GM23338 (cell line): ENCODE measurements around the gene DTL. TPM values are rescaled to one million over a fixed set of nuclear protein-coding genes. Genes with fewer than 3 reads are reported as not detected.

Experiments
- ATAC-seq: fragments of 200-7000 bp; cut with Tn5 transposase; 3 replicates; pipeline ENCODE4 v1.9.1; 2020
- DNase-seq: peaks from one replicate; pipeline ENCODE4 v3.0.0-alpha.2; 2015; ENCODE audit warnings: low spot score
- H2AFZ ChIP-seq: fragments of 200-600 bp; sonication (generic); 2 replicates; pipeline ENCODE4 v1.8.0; 2016; ENCODE audit warnings: antibody characterized with exemption, mild to moderate bottlenecking, moderate library complexity
- H3F3A ChIP-seq: fragments of 200-600 bp; sonication (generic); replicated peaks from 2 replicates; pipeline ENCODE4 v1.8.0; 2017; ENCODE audit warnings: antibody characterized with exemption, mixed run types, low read depth
- H3K27ac ChIP-seq: fragments of 200-600 bp; sonication (generic); 2 replicates; pipeline ENCODE4 v1.6.1; 2016; ENCODE audit warnings: low read depth
- H3K27me3 ChIP-seq: fragments of 200-600 bp; sonication (generic); 2 replicates; pipeline ENCODE4 v1.8.0; 2016; ENCODE audit warnings: mild to moderate bottlenecking, mixed run types, moderate library complexity; ENCODE audit not compliant: insufficient read depth
- H3K36me3 ChIP-seq: fragments of 200-600 bp; sonication (generic); 2 replicates; pipeline ENCODE4 v1.8.0; 2016; ENCODE audit warnings: mild to moderate bottlenecking; ENCODE audit not compliant: insufficient read depth
- H3K4me1 ChIP-seq: fragments of 200-600 bp; sonication (generic); 2 replicates; pipeline ENCODE4 v1.8.0; 2016; ENCODE audit warnings: mild to moderate bottlenecking, moderate library complexity; ENCODE audit not compliant: insufficient read depth
- H3K4me2 ChIP-seq: fragments of 200-600 bp; sonication (generic); 2 replicates; pipeline ENCODE4 v1.7.1; 2017; ENCODE audit warnings: mixed run types
- H3K4me3 ChIP-seq: fragments of 200-600 bp; sonication (generic); 2 replicates; pipeline ENCODE4 v1.6.1; 2016; ENCODE audit warnings: mixed run types
- H3K79me2 ChIP-seq: fragments of 200-600 bp; sonication (generic); replicated peaks from 2 replicates; pipeline ENCODE4 v1.8.0; 2017; ENCODE audit warnings: mild to moderate bottlenecking; ENCODE audit not compliant: insufficient read depth
- H3K9me2 ChIP-seq: fragments of 200-600 bp; sonication (generic); 2 replicates; pipeline ENCODE4 v1.8.0; 2017; ENCODE audit not compliant: insufficient read depth
- H4K20me1 ChIP-seq: fragments of 200-600 bp; sonication (generic); replicated peaks from 2 replicates; pipeline ENCODE4 v1.8.0; 2017; ENCODE audit warnings: mild to moderate bottlenecking; ENCODE audit not compliant: insufficient read depth
- H3K27ac Mint-ChIP-seq: 2 replicates; pipeline ENCODE4 v1.8.0; 2020; ENCODE audit warnings: inconsistent platforms, mild to moderate bottlenecking, moderate library complexity, mixed read lengths
- H3K27me3 Mint-ChIP-seq: 3 replicates; pipeline ENCODE4 v1.8.0; 2022; ENCODE audit warnings: low read depth, mild to moderate bottlenecking, moderate library complexity, mixed read lengths, inconsistent platforms; ENCODE audit not compliant: insufficient read depth, poor library complexity
- H3K36me3 Mint-ChIP-seq: 3 replicates; pipeline ENCODE4 v1.8.0; 2021; ENCODE audit warnings: low read depth, mild to moderate bottlenecking, inconsistent platforms, moderate library complexity, mixed read lengths
- H3K4me1 Mint-ChIP-seq: 3 replicates; pipeline ENCODE4 v1.8.0; 2020; ENCODE audit warnings: mild to moderate bottlenecking, inconsistent platforms, mixed read lengths
- H3K4me3 Mint-ChIP-seq: 3 replicates; pipeline ENCODE4 v1.8.0; 2021; ENCODE audit warnings: moderate library complexity, mild to moderate bottlenecking, inconsistent platforms, mixed read lengths
- H3K9me3 Mint-ChIP-seq: 3 replicates; pipeline ENCODE4 v1.8.0; 2020; ENCODE audit warnings: moderate library complexity, mild to moderate bottlenecking, inconsistent platforms, mixed read lengths
- ETS1 ChIP-seq: IDR thresholded peaks from 2 replicates; pipeline ENCODE4 v1.6.1; 2016; ENCODE audit warnings: antibody characterized with exemption
- EZH2 ChIP-seq: fragments of 200-600 bp; sonication (generic); IDR thresholded peaks from one replicate; pipeline ENCODE4 v1.8.0; 2017; ENCODE audit warnings: antibody characterized with exemption, mild to moderate bottlenecking, low read depth; ENCODE audit not compliant: unreplicated experiment
- EZH2phosphoT487 ChIP-seq: fragments of 200-600 bp; sonication (generic); IDR thresholded peaks from one replicate; pipeline ENCODE4 v1.8.1; 2018; ENCODE audit warnings: antibody characterized with exemption; ENCODE audit not compliant: unreplicated experiment
- NANOG ChIP-seq: IDR thresholded peaks from 2 replicates; pipeline ENCODE4 v1.6.1; 2016; ENCODE audit warnings: antibody characterized with exemption, borderline replicate concordance
- REST ChIP-seq: IDR thresholded peaks from one replicate; pipeline ENCODE4 v1.6.1; 2018; ENCODE audit warnings: antibody characterized with exemption; ENCODE audit not compliant: unreplicated experiment
- STAT1 ChIP-seq: IDR thresholded peaks from one replicate; pipeline ENCODE4 v1.6.1; 2016; ENCODE audit warnings: antibody characterized with exemption; ENCODE audit not compliant: unreplicated experiment
- ZNF114 ChIP-seq: fragments of 250-450 bp; sonication (Bioruptor Pico); IDR thresholded peaks from 2 replicates; pipeline ENCODE4 v1.5.0; 2020; ENCODE audit warnings: mild to moderate bottlenecking, moderate library complexity
- ZNF331 ChIP-seq: fragments of 250-450 bp; sonication (Bioruptor Pico); IDR thresholded peaks from 2 replicates; pipeline ENCODE4 v1.5.0; 2020; ENCODE audit warnings: low read depth, mild to moderate bottlenecking, moderate library complexity
- polyA plus RNA-seq: library from polyadenylated mRNA; unstranded; fragments of >200 nt; fragmentation: Nextera tagmentation; extraction: Ambion mirVana; gene quantifications from 2 replicates; pipeline ENCODE4 v1.2.1, GENCODE V29; 2016
- total RNA-seq: library from RNA; depleted of rRNA; stranded (reverse); fragments of >200 nt; shearing (Covaris generic); gene quantifications from 2 replicates; pipeline ENCODE4 v1.2.3, GENCODE V29; 2014
- TF ChIP-seq, protein P1 (sequence below), 2 experiments: fragments of 200-600 bp in 1 of 2; sonication (generic) in 1 of 2; conservative IDR thresholded peaks; 2 replicates each; pipeline versions ENCODE4 v1.5.1 to v1.6.1; 2016 to 2017; ENCODE audit warnings: antibody characterized with exemption in 2 of 2, low read depth in 2 of 2, mild to moderate bottlenecking in 2 of 2, moderate library complexity in 1 of 2

DTL gene
- total and polyA plus RNA-seq, 2 experiments from 2014 or later, result 26.5 to 58.8 TPM

GRCh38 chr1:212034516-212035122, 929 bp upstream of the DTL start:
- Histone ChIP-seq H3K4me3 (peak overlapping the region; percentile 74), H3K4me2 (peak overlapping the region; percentile 83), H2AFZ (no peak overlapping the region), H3K4me1 (peaks cover 22% of the 10 kb centered on the region), H3F3A (no peaks in the 10 kb centered on the region), H3K27me3 (no peaks in the 10 kb centered on the region), H3K36me3 (no peaks in the 10 kb centered on the region), H4K20me1 (peaks cover 27% of the 10 kb centered on the region), H3K9me2 (no peaks in the 10 kb centered on the region), H3K27ac (peak overlapping the region; percentile 21; the same call in 1 of the 2 replicates), H3K79me2 (peaks cover 90% of the 10 kb centered on the region)
- no peak for TF ChIP-seq REST
- no peak for TF ChIP-seq EZH2phosphoT487
- no peak for TF ChIP-seq NANOG
- peaks cover 12% of the 10 kb centered on the region for H3K27me3 Mint-ChIP-seq
- H3K27ac Mint-ChIP-seq, result peak overlapping the region; percentile 100
- no peak for DNase-seq
- H3K36me3 Mint-ChIP-seq, result peaks cover 25% of the 10 kb centered on the region; the same call in 2 of the 3 replicates
- peak overlapping the region; percentile 96 for H3K4me3 Mint-ChIP-seq
- H3K9me3 Mint-ChIP-seq, result no peaks in the 10 kb centered on the region
- ATAC-seq, result peak; percentile 35
- peaks cover 32% of the 10 kb centered on the region; the same call in 2 of the 3 replicates for H3K4me1 Mint-ChIP-seq

GRCh38 chr1:212035835-212036605, 472 bp downstream of the DTL start:
- Mint-ChIP-seq H3K9me3 (no peaks in the 10 kb centered on the region), H3K4me3 (peak overlapping the region; percentile 96), H3K27ac (peak overlapping the region; percentile 100), H3K27me3 (peaks cover 12% of the 10 kb centered on the region), H3K36me3 (peaks cover 25% of the 10 kb centered on the region; the same call in 2 of the 3 replicates), H3K4me1 (peaks cover 35% of the 10 kb centered on the region; the same call in 2 of the 3 replicates)
- Histone ChIP-seq H3K79me2 (peaks cover 90% of the 10 kb centered on the region), H3K27ac (peak overlapping the region; percentile 75; the same call in 1 of the 2 replicates), H3F3A (no peaks in the 10 kb centered on the region), H3K4me2 (peak overlapping the region; percentile 79), H4K20me1 (peaks cover 33% of the 10 kb centered on the region), H3K27me3 (no peaks in the 10 kb centered on the region), H3K9me2 (no peaks in the 10 kb centered on the region), H2AFZ (peak overlapping the region; percentile 72), H3K4me3 (peak overlapping the region; percentile 74), H3K36me3 (no peaks in the 10 kb centered on the region), H3K4me1 (peaks cover 20% of the 10 kb centered on the region)
- peak; percentile 22 for ATAC-seq
- no peak for DNase-seq
- TF ChIP-seq STAT1, result no peak
- TF ChIP-seq ETS1, result no peak
- TF ChIP-seq NANOG, result no peak
- TF ChIP-seq, protein P1, sequence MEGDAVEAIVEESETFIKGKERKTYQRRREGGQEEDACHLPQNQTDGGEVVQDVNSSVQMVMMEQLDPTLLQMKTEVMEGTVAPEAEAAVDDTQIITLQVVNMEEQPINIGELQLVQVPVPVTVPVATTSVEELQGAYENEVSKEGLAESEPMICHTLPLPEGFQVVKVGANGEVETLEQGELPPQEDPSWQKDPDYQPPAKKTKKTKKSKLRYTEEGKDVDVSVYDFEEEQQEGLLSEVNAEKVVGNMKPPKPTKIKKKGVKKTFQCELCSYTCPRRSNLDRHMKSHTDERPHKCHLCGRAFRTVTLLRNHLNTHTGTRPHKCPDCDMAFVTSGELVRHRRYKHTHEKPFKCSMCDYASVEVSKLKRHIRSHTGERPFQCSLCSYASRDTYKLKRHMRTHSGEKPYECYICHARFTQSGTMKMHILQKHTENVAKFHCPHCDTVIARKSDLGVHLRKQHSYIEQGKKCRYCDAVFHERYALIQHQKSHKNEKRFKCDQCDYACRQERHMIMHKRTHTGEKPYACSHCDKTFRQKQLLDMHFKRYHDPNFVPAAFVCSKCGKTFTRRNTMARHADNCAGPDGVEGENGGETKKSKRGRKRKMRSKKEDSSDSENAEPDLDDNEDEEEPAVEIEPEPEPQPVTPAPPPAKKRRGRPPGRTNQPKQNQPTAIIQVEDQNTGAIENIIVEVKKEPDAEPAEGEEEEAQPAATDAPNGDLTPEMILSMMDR (conservative IDR thresholded peaks at IDR 0.05; ENCODE audit: low read depth in 2 of 2), result no peak
- TF ChIP-seq EZH2phosphoT487, result no peak
- no peak for TF ChIP-seq ZNF114
- TF ChIP-seq EZH2, result no peak
- TF ChIP-seq ZNF331, result no peak
